RWPE1 (cell line): ENCODE data around the gene ZW10.

Experiments used
- CTCF ChIA-PET: fragments of 350-600 bp; sonication (Branson Sonifier 250); formaldehyde crosslinking; extraction: SDS; loops from one replicate; lab custom pipeline; 2021; lab: Yijun Ruan, JAX
- POLR2A ChIA-PET: fragments of 400-600 bp; formaldehyde crosslinking; extraction: SDS; loops from one replicate; lab custom pipeline; 2020; ENCODE audit warnings: antibody characterized with exemption; ENCODE audit not compliant: low non-redundant PET; lab: Yijun Ruan, JAX
- DNase-seq: peaks from one replicate; pipeline ENCODE4 v3.0.0; 2012; ENCODE audit warnings: low spot score
- H3K27ac ChIP-seq: fragments of 450-650 bp; 2 replicates; pipeline ENCODE4 v1.5.1; 2017
- TF ChIP-seq, protein P1 (sequence below): fragments of 450-650 bp; conservative IDR thresholded peaks from 2 replicates; pipeline ENCODE4 v1.5.1; 2017; ENCODE audit warnings: low read depth, mild to moderate bottlenecking

Gene ZW10

DNA sequence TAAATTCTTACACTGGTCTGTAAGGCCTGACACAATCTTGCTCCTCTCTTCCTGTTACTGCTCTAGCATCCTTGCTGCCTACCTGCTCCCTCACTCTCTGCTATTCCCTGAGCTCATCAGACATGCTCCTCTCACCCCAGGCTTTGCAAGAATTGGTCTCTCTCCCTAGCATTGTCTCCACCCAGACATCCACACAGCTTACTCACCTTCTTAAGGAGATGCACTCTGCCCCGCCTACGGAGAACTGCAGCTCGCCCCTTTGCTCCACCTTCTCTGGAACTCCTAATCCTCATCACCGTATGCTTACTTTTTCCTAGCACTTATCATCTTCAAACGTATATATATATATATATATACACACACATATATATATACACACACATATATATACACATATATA, 44.0 kb downstream of the ZW10 start:
- TF ChIP-seq, protein P1, sequence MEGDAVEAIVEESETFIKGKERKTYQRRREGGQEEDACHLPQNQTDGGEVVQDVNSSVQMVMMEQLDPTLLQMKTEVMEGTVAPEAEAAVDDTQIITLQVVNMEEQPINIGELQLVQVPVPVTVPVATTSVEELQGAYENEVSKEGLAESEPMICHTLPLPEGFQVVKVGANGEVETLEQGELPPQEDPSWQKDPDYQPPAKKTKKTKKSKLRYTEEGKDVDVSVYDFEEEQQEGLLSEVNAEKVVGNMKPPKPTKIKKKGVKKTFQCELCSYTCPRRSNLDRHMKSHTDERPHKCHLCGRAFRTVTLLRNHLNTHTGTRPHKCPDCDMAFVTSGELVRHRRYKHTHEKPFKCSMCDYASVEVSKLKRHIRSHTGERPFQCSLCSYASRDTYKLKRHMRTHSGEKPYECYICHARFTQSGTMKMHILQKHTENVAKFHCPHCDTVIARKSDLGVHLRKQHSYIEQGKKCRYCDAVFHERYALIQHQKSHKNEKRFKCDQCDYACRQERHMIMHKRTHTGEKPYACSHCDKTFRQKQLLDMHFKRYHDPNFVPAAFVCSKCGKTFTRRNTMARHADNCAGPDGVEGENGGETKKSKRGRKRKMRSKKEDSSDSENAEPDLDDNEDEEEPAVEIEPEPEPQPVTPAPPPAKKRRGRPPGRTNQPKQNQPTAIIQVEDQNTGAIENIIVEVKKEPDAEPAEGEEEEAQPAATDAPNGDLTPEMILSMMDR: no peak
- ChIA-PET POLR2A (no interaction called here), CTCF (interaction anchor here (0.6 to 1.0 kb wide), 2 partner anchors 9 to 196 kb away, joined by 3 read pairs; no protein-coding TSS in a partner anchor)
- no peak for DNase-seq
- H3K27ac ChIP-seq: no peak overlapping the region

DNA sequence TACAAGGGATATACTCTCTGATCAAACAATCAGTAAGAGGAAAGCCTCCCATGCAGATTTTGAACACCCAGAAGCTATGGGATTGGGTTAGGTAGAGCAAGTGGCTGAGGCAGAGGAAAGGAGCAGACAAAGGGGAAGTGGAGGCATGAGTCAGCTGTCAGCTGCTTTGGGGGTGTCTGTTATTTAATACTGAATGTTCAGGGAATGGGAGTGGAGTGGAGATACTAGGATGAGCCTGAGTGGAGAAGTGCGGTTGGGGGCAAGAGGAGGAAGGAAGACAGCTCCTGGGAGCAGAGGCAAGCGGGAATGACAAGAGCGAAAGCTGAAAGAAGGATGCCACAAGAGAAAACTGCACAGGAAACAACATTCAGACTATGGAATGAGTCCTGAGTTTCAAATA, 44.7 kb downstream of the ZW10 start:
- DNase-seq: no peak
- ChIA-PET CTCF (interaction anchor here (0.6 to 1.0 kb wide), 2 partner anchors 10 to 196 kb away, joined by 3 read pairs; no protein-coding TSS in a partner anchor), POLR2A (no interaction called here)
- TF ChIP-seq, protein P1: no peak
- no peak overlapping the region for H3K27ac ChIP-seq

DNA sequence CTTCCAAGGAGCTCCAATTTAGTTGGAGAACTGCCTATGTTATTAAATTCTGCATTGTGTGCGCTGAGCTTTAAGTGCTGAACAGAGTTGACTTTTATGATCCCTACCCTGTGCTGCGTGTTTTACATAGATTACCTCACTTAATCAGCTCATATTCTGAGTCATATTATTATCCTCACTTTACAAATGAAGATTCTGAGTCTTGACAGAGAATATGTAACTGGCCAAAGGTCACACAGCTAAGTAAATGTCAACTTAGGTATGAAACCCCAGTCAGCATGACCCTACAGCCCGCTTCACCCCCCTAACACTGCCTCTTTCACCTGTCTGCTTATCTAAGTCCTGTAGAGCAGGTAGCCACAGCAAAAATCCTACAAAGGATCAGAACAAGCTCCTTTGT, 47.6 kb downstream of the ZW10 start:
- no peak overlapping the region for H3K27ac ChIP-seq
- POLR2A ChIA-PET: no interaction called here
- CTCF ChIA-PET: interaction anchor here (0.6 to 0.7 kb wide), 2 partner anchors 148 to 524 kb away, joined by 3 read pairs; no protein-coding TSS in a partner anchor
- DNase-seq: no peak
- TF ChIP-seq, protein P1: no peak

DNA sequence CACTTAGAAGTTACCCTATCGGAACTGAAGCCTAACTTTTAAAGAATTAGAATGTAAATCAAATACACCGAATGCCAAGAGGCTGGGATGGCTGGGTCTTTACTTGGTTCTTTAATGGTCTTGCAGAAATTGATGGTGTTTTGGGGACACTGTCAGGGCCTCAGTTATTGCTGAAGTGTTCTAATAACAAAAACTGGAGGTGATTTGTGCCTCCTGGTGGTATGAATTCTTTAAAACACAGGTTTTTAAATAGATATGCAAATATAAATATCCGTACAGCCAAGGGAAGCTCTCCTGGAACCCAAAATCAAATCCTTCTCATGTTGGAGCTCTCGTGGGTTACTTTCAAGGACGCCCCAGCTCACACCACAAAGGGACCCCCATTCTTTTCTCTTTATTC, 48.1 kb downstream of the ZW10 start:
- H3K27ac ChIP-seq: no peak overlapping the region
- no peak for DNase-seq
- CTCF ChIA-PET: interaction anchor here (0.6 to 0.7 kb wide), 2 partner anchors 148 to 524 kb away, joined by 3 read pairs; no protein-coding TSS in a partner anchor
- TF ChIP-seq, protein P1: no peak
- POLR2A ChIA-PET: no interaction called here

DNA sequence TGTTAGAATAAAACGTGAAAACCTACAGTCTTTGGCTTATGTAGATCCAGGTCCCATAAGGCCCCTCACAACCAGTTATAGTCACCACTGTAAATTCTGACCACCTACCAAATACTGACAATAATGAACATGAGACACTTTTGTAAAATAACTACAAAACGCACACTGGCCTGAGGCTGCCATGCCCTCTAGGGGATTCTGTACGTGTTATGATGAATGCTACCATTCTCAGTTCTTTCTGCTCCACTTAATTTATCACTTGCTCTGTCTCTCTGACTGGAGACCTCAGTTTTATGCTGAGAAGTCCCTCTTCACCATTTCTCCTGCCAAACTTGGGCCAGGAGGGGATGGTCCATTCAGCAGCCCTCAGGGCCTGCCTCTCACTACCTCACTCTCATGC, 48.7 kb downstream of the ZW10 start:
- DNase-seq: no peak
- H3K27ac ChIP-seq: no peak overlapping the region
- CTCF ChIA-PET: no interaction called here
- POLR2A ChIA-PET: no interaction called here
- TF ChIP-seq, protein P1: no peak

DNA sequence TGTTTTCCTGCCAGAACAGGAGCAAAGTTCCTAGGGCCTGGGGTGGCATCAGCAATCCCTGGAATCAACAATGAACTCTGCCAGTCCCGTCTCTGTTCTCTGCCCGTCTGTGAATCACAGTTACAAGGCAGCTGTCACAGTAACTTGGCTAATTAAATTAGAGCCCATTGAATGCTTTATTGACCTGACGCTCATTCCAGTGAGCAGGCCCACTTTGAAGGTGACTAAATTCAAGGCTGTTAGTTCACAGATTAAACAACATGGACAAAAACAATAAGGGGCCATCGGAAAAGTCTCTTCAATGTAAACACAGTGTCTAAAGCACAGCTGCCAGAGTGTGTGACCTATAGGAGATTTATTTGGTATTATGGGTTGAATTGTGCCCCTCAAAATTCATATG, 49.7 kb downstream of the ZW10 start:
- DNase-seq: no peak
- POLR2A ChIA-PET: no interaction called here
- TF ChIP-seq, protein P1: no peak
- CTCF ChIA-PET: no interaction called here
- no peak overlapping the region for H3K27ac ChIP-seq
